HEK293 (cell line): ENCODE data around the gene ZFP1.

ENCODE experiments used
- CTCF ChIA-PET: fragments of 350-600 bp; formaldehyde crosslinking; extraction: SDS; loops from one replicate; lab custom pipeline; 2021; ENCODE audit warnings: antibody characterized with exemption; lab: Yijun Ruan, JAX
- POLR2A ChIA-PET: fragments of 300-600 bp; formaldehyde crosslinking; extraction: SDS; loops from one replicate; lab custom pipeline; 2020; ENCODE audit warnings: antibody characterized with exemption, inconsistent platforms; lab: Yijun Ruan, JAX
- H3K27ac ChIP-seq: fragments of 200-500 bp; sonication (Bioruptor generic); 2 replicates; pipeline ENCODE4 v1.5.1; 2014; ENCODE audit warnings: low read depth, low read length, control low read depth, inconsistent platforms; ENCODE audit errors: extremely low read depth
- H3K36me3 ChIP-seq, 2 experiments: fragments of 200-500 bp in 1 of 2; sonication (Bioruptor generic) in 1 of 2; 1 replicate in 1 of 2; 2 replicates in 1 of 2; pipeline ENCODE4 v1.5.1; 2014 to 2017; ENCODE audit warnings: inconsistent platforms in 2 of 2, low read length in 2 of 2; ENCODE audit not compliant: control insufficient read depth in 2 of 2, insufficient read depth in 1 of 2
- H3K4me1 ChIP-seq: fragments of 200-500 bp; sonication (Bioruptor generic); 2 replicates; pipeline ENCODE4 v1.5.1; 2014; ENCODE audit warnings: mild to moderate bottlenecking, low read length, inconsistent platforms; ENCODE audit not compliant: control insufficient read depth, insufficient read depth
- H3K4me3 ChIP-seq: 2 replicates; pipeline ENCODE4 v1.5.1; 2011; ENCODE audit warnings: low read depth, mild to moderate bottlenecking, control low read depth, low read length, moderate library complexity
- H3K9me3 ChIP-seq: fragments of 200-500 bp; sonication (Bioruptor generic); 2 replicates; pipeline ENCODE4 v1.5.1; 2014; ENCODE audit warnings: low read depth, low read length, inconsistent platforms; ENCODE audit not compliant: control insufficient read depth, insufficient read depth
- EGR2 ChIP-seq: fragments of 450-650 bp; formaldehyde crosslinking; IDR thresholded peaks from 2 replicates; pipeline ENCODE4 v1.5.1; 2016; ENCODE audit warnings: low read depth, missing biosample characterization, missing genetic modification characterization
- KLF1 ChIP-seq: fragments of 450-650 bp; formaldehyde crosslinking; IDR thresholded peaks from 2 replicates; pipeline ENCODE4 v1.5.1; 2016; ENCODE audit warnings: missing biosample characterization, missing genetic modification characterization
- PRDM2 ChIP-seq: fragments of 450-650 bp; formaldehyde crosslinking; IDR thresholded peaks from 2 replicates; pipeline ENCODE4 v1.5.1; 2016; ENCODE audit warnings: missing biosample characterization, missing genetic modification characterization, borderline replicate concordance
- ZFHX2 ChIP-seq: fragments of 450-650 bp; formaldehyde crosslinking; conservative IDR thresholded peaks from 2 replicates; pipeline ENCODE4 v1.5.1; 2016; ENCODE audit warnings: missing biosample characterization, missing genetic modification characterization
- ZNF169 ChIP-seq: fragments of 450-650 bp; formaldehyde crosslinking; IDR thresholded peaks from 2 replicates; pipeline ENCODE4 v1.5.1; 2016; ENCODE audit warnings: missing biosample characterization, missing genetic modification characterization
- ZNF175 ChIP-seq: fragments of 450-650 bp; formaldehyde crosslinking; IDR thresholded peaks from 2 replicates; pipeline ENCODE4 v1.5.1; 2016; ENCODE audit warnings: missing biosample characterization, missing genetic modification characterization
- ZNF184 ChIP-seq: fragments of 450-650 bp; IDR thresholded peaks from 2 replicates; pipeline ENCODE4 v1.5.1; 2018; ENCODE audit warnings: missing biosample characterization, mild to moderate bottlenecking, missing genetic modification characterization
- ZNF202 ChIP-seq: fragments of 450-650 bp; formaldehyde crosslinking; IDR thresholded peaks from 2 replicates; pipeline ENCODE4 v1.5.1; 2016; ENCODE audit warnings: missing biosample characterization, missing genetic modification characterization, borderline replicate concordance
- ZNF391 ChIP-seq: fragments of 450-650 bp; formaldehyde crosslinking; IDR thresholded peaks from 2 replicates; pipeline ENCODE4 v1.5.1; 2016; ENCODE audit warnings: low read depth, missing biosample characterization, missing genetic modification characterization, borderline replicate concordance
- ZNF416 ChIP-seq: fragments of 450-650 bp; formaldehyde crosslinking; IDR thresholded peaks from 2 replicates; pipeline ENCODE4 v1.5.1; 2016; ENCODE audit warnings: missing biosample characterization, missing genetic modification characterization
- ZNF423 ChIP-seq: fragments of 450-650 bp; formaldehyde crosslinking; IDR thresholded peaks from 2 replicates; pipeline ENCODE4 v1.5.1; 2016; ENCODE audit warnings: missing biosample characterization, missing genetic modification characterization
- ZNF558 ChIP-seq: fragments of 450-650 bp; formaldehyde crosslinking; IDR thresholded peaks from 2 replicates; pipeline ENCODE4 v1.5.1; 2016; ENCODE audit warnings: missing biosample characterization, missing genetic modification characterization
- ZNF561 ChIP-seq: fragments of 450-650 bp; IDR thresholded peaks from 2 replicates; pipeline ENCODE4 v1.5.1; 2018; ENCODE audit warnings: missing biosample characterization, missing genetic modification characterization, borderline replicate concordance
- ZNF580 ChIP-seq: fragments of 450-650 bp; formaldehyde crosslinking; IDR thresholded peaks from 2 replicates; pipeline ENCODE4 v1.5.1; 2016; ENCODE audit warnings: missing biosample characterization, missing genetic modification characterization
- ZNF585B ChIP-seq: fragments of 450-650 bp; formaldehyde crosslinking; IDR thresholded peaks from 2 replicates; pipeline ENCODE4 v1.5.1; 2016; ENCODE audit warnings: missing biosample characterization, missing genetic modification characterization
- ZNF626 ChIP-seq: fragments of 450-650 bp; sonication (Bioruptor Pico); formaldehyde crosslinking; IDR thresholded peaks from 2 replicates; pipeline ENCODE4 v1.5.1; 2018; ENCODE audit warnings: missing biosample characterization, missing genetic modification characterization, inconsistent platforms

The ZFP1 gene

GRCh38 chr16:75202069-75202590 is 53.8 kb downstream of the ZFP1 start:
- ChIA-PET POLR2A (interaction anchor here (0.7 kb wide), 1 partner anchor 103 kb away, joined by 4 read pairs; no protein-coding TSS in a partner anchor), CTCF (interaction anchor here (0.7 kb wide), 1 partner anchor 83 kb away, joined by 3 read pairs; no protein-coding TSS in a partner anchor)
- no peak for TF ChIP-seq ZNF175
- TF ChIP-seq KLF1 (tag by site-specific recombination) = peak; percentile 42; the same call in 1 of the 2 replicates

GRCh38 chr16:75203096-75203495 is 54.8 kb downstream of the ZFP1 start:
- Histone ChIP-seq H3K9me3 (no peaks in the 10 kb centered on the region), H3K36me3 (no peaks in the 10 kb centered on the region), H3K4me3 (no peak overlapping the region), H3K4me1 (no peaks in the 10 kb centered on the region), H3K27ac (no peak overlapping the region)
- TF ChIP-seq ZNF416 (tag by site-specific recombination) (no peak), EGR2 (tag by site-specific recombination) (no peak), ZNF202 (no peak), ZNF580 (tag by site-specific recombination) (no peak), ZFHX2 (no peak), ZNF184 (tag by site-specific recombination) (no peak), ZNF585B (no peak), ZNF626 (no peak), ZNF391 (tag by site-specific recombination) (no peak), ZNF423 (tag by site-specific recombination) (no peak), ZNF561 (tag by site-specific recombination) (no peak), PRDM2 (no peak), ZNF169 (tag by site-specific recombination) (no peak), ZNF558 (tag by site-specific recombination) (no peak)
- CTCF ChIA-PET = interaction anchor here (0.6 to 1.2 kb wide), 4 partner anchors 31 to 561 kb away, joined by 3 to 4 read pairs (median 3); no protein-coding TSS in a partner anchor
- POLR2A ChIA-PET = no interaction called here

More at GRCh38 chr16:75202069-75202590, 53.8 kb downstream of the ZFP1 start:
- Histone ChIP-seq H3K4me1 (no peaks in the 10 kb centered on the region), H3K4me3 (no peak overlapping the region), H3K36me3 (no peaks in the 10 kb centered on the region), H3K9me3 (no peaks in the 10 kb centered on the region), H3K27ac (no peak overlapping the region)
